GM20000 (cell line): ENCODE measurements around the gene KL.

Source experiments
- DNase-seq: peaks from one replicate; pipeline ENCODE4 v3.0.0; 2012; ENCODE audit warnings: low spot score
- CTCF ChIP-seq: IDR thresholded peaks from 2 replicates; pipeline ENCODE4 v1.5.1; 2012; ENCODE audit warnings: mild to moderate bottlenecking, control low read depth; ENCODE audit errors: extremely low read depth, missing control alignments

Gene KL

GRCh38 chr13:33072282-33072681, 56.1 kb downstream of the KL start:
- TF ChIP-seq CTCF, result no peak
- no peak for DNase-seq

- TF ChIP-seq CTCF, result no peak
- no peak for DNase-seq
These were observed 56.5 kb downstream of the KL start for GRCh38 chr13:33072759-33073158.

GRCh38 chr13:33073338-33073737, 57.1 kb downstream of the KL start:
- DNase-seq, result no peak

GRCh38 chr13:33076001-33076992, 60.1 kb downstream of the KL start:
- no peak for TF ChIP-seq CTCF
- DNase-seq, result no peak

More at GRCh38 chr13:33073338-33073737, 57.1 kb downstream of the KL start:
- no peak for TF ChIP-seq CTCF

- no peak for TF ChIP-seq CTCF
- DNase-seq, result no peak
These were observed 62.0 kb downstream of the KL start for GRCh38 chr13:33078263-33078662.

GRCh38 chr13:33079960-33080359, 63.7 kb downstream of the KL start:
- DNase-seq, result peak; percentile 19
- no peak for TF ChIP-seq CTCF

- no peak for DNase-seq
- no peak for TF ChIP-seq CTCF
These were observed 64.9 kb downstream of the KL start for GRCh38 chr13:33080972-33081590.
